Karpas-422 (cell line): ENCODE measurements around the gene CFAP57. TPM values are rescaled to one million over a fixed set of nuclear protein-coding genes. Genes with fewer than 3 reads are reported as not detected.

Experiments used
- DNase-seq: peaks from one replicate; pipeline ENCODE4 v3.0.0-alpha.2; 2015
- H2AFZ ChIP-seq: fragments of 200-600 bp; sonication (generic); 2 replicates; pipeline ENCODE4 v1.6.1; 2014; ENCODE audit warnings: antibody characterized with exemption, low read length, mixed read lengths
- H3K27ac ChIP-seq: fragments of 200-600 bp; sonication (generic); 2 replicates; pipeline ENCODE4 v1.5.1; 2014; ENCODE audit warnings: mild to moderate bottlenecking, low read length, moderate library complexity
- H3K27me3 ChIP-seq: fragments of 200-600 bp; sonication (generic); 2 replicates; pipeline ENCODE4 v1.6.1; 2014; ENCODE audit warnings: low read length, mixed read lengths
- H3K36me3 ChIP-seq: fragments of 200-600 bp; sonication (generic); 2 replicates; pipeline ENCODE4 v1.6.1; 2014; ENCODE audit warnings: low read length, mixed read lengths; ENCODE audit not compliant: insufficient read depth
- H3K4me1 ChIP-seq: fragments of 200-600 bp; sonication (generic); 2 replicates; pipeline ENCODE4 v1.6.1; 2014; ENCODE audit warnings: mild to moderate bottlenecking, low read length, mixed read lengths
- H3K4me2 ChIP-seq: fragments of 200-600 bp; sonication (generic); 2 replicates; pipeline ENCODE4 v1.6.1; 2014; ENCODE audit warnings: low read length, low read depth, mild to moderate bottlenecking; ENCODE audit not compliant: poor library complexity, severe bottlenecking
- H3K4me3 ChIP-seq: fragments of 200-600 bp; sonication (generic); 2 replicates; pipeline ENCODE4 v1.5.1; 2014; ENCODE audit warnings: mild to moderate bottlenecking, antibody characterized with exemption, low read length, mixed read lengths
- H3K79me2 ChIP-seq: fragments of 200-600 bp; sonication (generic); 2 replicates; pipeline ENCODE4 v1.6.1; 2014; ENCODE audit warnings: mild to moderate bottlenecking, low read length, mixed read lengths
- H3K9ac ChIP-seq: fragments of 200-600 bp; sonication (generic); 2 replicates; pipeline ENCODE4 v1.6.0; 2014; ENCODE audit warnings: low read length
- H3K9me2 ChIP-seq: fragments of 200-600 bp; sonication (generic), shearing (Covaris generic); replicated peaks from 2 replicates; pipeline ENCODE4 v1.6.0; 2014; ENCODE audit warnings: mild to moderate bottlenecking, low read length, moderate library complexity; ENCODE audit not compliant: insufficient read depth
- H3K9me3 ChIP-seq: fragments of 300-700, 200-600 bp; sonication (generic); 2 replicates; pipeline ENCODE4 v1.6.1; 2014; ENCODE audit warnings: low read length, mixed read lengths
- H4K20me1 ChIP-seq: fragments of 200-600 bp; sonication (generic); 2 replicates; pipeline ENCODE4 v1.6.1; 2014; ENCODE audit warnings: mild to moderate bottlenecking, antibody characterized with exemption, low read length, low read depth; ENCODE audit not compliant: insufficient read depth
- total RNA-seq: library from RNA; depleted of rRNA; stranded (reverse); fragments of >200 nt; shearing (Covaris generic); gene quantifications from 2 replicates; pipeline ENCODE4 v1.2.3, GENCODE V29; 2014; ENCODE audit warnings: low replicate concordance

CFAP57 gene
- total RNA-seq, 1 experiment from 2014 or later = not detected

- Histone ChIP-seq H2AFZ (no peak overlapping the region), H3K79me2 (no peaks in the 10 kb centered on the region), H3K27ac (no peak overlapping the region), H3K9me2 (no peaks in the 10 kb centered on the region), H3K27me3 (no peaks in the 10 kb centered on the region), H3K9ac (no peak overlapping the region), H3K4me2 (no peak overlapping the region), H4K20me1 (no peaks in the 10 kb centered on the region), H3K9me3 (no peaks in the 10 kb centered on the region), H3K4me1 (no peaks in the 10 kb centered on the region), H3K36me3 (no peaks in the 10 kb centered on the region), H3K4me3 (no peak overlapping the region)
- no peak for DNase-seq
Observed at GRCh38 chr1:43284546-43285110, 112.5 kb downstream of the CFAP57 start.

DNA sequence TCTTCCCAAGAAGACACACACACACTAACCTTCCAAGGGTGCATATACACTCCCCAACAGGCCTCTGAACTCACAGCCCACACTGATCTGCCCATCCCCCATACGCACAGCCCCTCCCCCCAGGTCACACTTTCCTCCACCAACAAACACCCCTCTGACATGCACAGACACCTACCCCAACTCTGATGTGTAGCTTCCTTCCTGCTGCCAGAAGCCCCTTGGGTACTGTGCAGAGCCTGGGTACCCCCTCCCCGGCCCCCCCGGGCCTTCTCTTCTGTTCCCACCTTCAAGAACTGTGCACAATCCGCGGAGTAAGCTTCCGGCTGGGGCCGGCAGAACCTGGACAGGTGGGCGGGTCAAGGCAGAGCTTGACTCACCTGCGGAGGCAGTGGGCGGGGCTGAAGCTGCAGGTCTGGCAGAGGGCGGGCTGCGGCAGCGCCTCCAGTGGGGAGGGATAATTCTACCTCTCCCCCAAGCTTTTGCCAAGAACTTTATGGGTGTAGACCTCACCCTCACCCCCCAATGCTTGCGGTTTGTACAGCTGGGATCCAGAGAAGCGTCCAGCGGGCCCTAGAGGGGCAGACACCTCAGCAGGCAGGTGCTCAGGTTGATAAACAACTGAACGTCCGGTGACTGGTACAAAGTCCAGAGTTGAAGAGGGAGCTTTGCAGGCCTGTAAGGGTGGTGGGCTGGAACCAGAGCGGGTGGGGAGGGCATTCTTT, 113.3 kb downstream of the CFAP57 start, which contains the start of gene C1orf210:
C1orf210 (minus strand) TSS at position 313 of the 722 bp plus-strand sequence. CDS start 2,311 bp downstream, outside the sequence.
- no peaks in the 10 kb centered on the region for H3K9me2 ChIP-seq
- no peak within 1 kb of the TSS for H3K9ac ChIP-seq
- H3K4me2 ChIP-seq = no peak within 1 kb of the TSS
- H3K27me3 ChIP-seq = no peaks in the 10 kb centered on the region
- no peaks in the 10 kb centered on the region for H3K4me1 ChIP-seq
- no peaks in the 10 kb centered on the region for H3K79me2 ChIP-seq
- no peak within 1 kb of the TSS for H2AFZ ChIP-seq
- H3K36me3 ChIP-seq = no peaks in the 10 kb centered on the region
- H3K4me3 ChIP-seq = no peak within 1 kb of the TSS
- no peak within 1 kb of the TSS for H3K27ac ChIP-seq
- no peak for DNase-seq
- H3K9me3 ChIP-seq = no peaks in the 10 kb centered on the region
- H4K20me1 ChIP-seq = no peaks in the 10 kb centered on the region

GRCh38 chr1:43286115-43286514, 114.0 kb downstream of the CFAP57 start:
- H3K27ac ChIP-seq = no peak overlapping the region
- H3K4me2 ChIP-seq = no peak overlapping the region
- H3K27me3 ChIP-seq = no peaks in the 10 kb centered on the region

DNA sequence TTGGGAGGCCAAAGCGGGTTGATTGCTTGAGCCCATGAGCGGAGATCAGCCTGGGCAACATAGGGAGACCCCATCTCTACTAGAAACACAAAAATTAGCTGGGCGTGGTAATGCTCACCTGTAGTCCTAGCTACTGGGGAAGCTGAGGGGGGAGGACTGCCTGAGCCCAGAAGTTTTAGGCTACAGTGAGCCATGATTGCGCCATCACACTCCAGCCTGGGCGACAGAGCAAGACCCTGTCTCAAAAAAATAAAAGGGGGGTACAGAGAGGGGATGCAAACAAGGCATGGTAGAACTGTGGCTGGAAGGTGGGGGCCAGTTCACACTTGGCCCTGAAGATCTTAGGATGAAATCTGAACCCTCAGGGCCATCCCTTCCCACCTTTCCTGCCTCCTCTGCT, 114.4 kb downstream of the CFAP57 start:
- no peak overlapping the region for H3K4me2 ChIP-seq
- no peaks in the 10 kb centered on the region for H4K20me1 ChIP-seq
- no peak overlapping the region for H3K4me3 ChIP-seq
- no peaks in the 10 kb centered on the region for H3K79me2 ChIP-seq
- H3K27me3 ChIP-seq = no peaks in the 10 kb centered on the region
- no peaks in the 10 kb centered on the region for H3K36me3 ChIP-seq
- H3K27ac ChIP-seq = no peak overlapping the region
- no peaks in the 10 kb centered on the region for H3K9me2 ChIP-seq
- no peaks in the 10 kb centered on the region for H3K9me3 ChIP-seq
- H3K4me1 ChIP-seq = no peaks in the 10 kb centered on the region
- no peak overlapping the region for H2AFZ ChIP-seq
- H3K9ac ChIP-seq = no peak overlapping the region
- DNase-seq = no peak

More at GRCh38 chr1:43286115-43286514, 114.0 kb downstream of the CFAP57 start:
- DNase-seq = no peak
- H3K79me2 ChIP-seq = no peaks in the 10 kb centered on the region
- H3K4me3 ChIP-seq = no peak overlapping the region
- H4K20me1 ChIP-seq = no peaks in the 10 kb centered on the region
- H3K36me3 ChIP-seq = no peaks in the 10 kb centered on the region
- H3K9me2 ChIP-seq = no peaks in the 10 kb centered on the region
- no peak overlapping the region for H3K9ac ChIP-seq
- no peaks in the 10 kb centered on the region for H3K4me1 ChIP-seq
- no peaks in the 10 kb centered on the region for H3K9me3 ChIP-seq
- H2AFZ ChIP-seq = no peak overlapping the region

- no peak overlapping the region for H3K4me3 ChIP-seq
Observed at GRCh38 chr1:43288058-43288784, 116.1 kb downstream of the CFAP57 start.

DNA sequence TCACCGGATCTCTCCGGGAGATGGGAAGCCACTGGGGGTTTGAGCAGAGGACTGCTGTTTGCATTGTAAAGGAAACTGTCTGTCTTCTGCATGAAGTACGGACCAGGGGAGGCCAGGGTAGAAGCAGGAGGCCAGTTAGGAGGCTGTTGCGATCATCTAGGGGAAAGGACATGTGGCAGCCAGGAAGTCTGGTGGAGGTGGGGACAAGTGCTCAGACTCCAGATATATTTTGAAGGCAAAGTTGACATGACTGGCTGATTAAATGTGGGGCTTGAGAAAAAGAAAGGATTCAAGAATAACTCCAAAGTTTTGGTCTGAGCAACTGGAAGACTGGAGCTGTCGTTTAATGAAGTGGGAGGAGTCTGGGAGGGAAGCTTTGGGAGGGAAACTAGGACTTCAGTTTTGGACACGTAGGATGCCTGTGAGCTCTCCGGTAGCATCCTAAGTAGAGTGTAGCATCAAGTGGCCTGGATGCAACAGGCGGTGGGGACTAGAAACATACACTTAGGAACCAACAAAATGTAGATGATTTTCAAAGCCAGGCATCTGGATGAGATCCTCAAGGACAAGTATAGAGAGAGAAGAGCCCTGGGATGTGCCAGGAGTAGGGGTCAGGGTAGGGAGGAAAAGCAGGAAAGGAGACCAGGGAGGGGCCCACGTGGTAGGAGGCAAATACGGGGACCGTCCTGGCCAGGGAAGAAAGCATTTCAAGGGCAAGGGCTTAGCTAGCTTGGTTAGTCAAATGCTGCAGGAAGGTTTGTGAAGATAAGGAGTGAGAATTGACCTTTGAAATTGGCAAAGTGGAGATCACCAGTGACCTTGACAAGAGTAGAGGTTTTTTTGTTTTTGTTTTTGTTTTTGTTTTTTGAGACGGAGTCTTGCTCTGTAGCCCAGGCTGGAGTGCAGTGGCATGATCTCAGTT, 116.9 kb downstream of the CFAP57 start:
- H3K36me3 ChIP-seq = no peaks in the 10 kb centered on the region
- DNase-seq = no peak
- H3K4me2 ChIP-seq = no peak overlapping the region
- no peaks in the 10 kb centered on the region for H4K20me1 ChIP-seq
- H3K9me2 ChIP-seq = no peaks in the 10 kb centered on the region
- no peak overlapping the region for H3K27ac ChIP-seq
- H3K4me3 ChIP-seq = no peak overlapping the region
- H3K9ac ChIP-seq = no peak overlapping the region
- H3K9me3 ChIP-seq = no peaks in the 10 kb centered on the region
- no peaks in the 10 kb centered on the region for H3K4me1 ChIP-seq
- H3K79me2 ChIP-seq = no peaks in the 10 kb centered on the region
- H3K27me3 ChIP-seq = no peaks in the 10 kb centered on the region
- H2AFZ ChIP-seq = no peak overlapping the region

More at GRCh38 chr1:43288058-43288784, 116.1 kb downstream of the CFAP57 start:
- no peaks in the 10 kb centered on the region for H3K9me3 ChIP-seq
- H3K4me1 ChIP-seq = no peaks in the 10 kb centered on the region
- no peak overlapping the region for H3K4me2 ChIP-seq
- no peaks in the 10 kb centered on the region for H3K9me2 ChIP-seq
- H3K27me3 ChIP-seq = no peaks in the 10 kb centered on the region
- no peaks in the 10 kb centered on the region for H4K20me1 ChIP-seq
- H3K9ac ChIP-seq = no peak overlapping the region
- DNase-seq = no peak
- H2AFZ ChIP-seq = no peak overlapping the region
- H3K79me2 ChIP-seq = no peaks in the 10 kb centered on the region
- no peaks in the 10 kb centered on the region for H3K36me3 ChIP-seq
- no peak overlapping the region for H3K27ac ChIP-seq

DNA sequence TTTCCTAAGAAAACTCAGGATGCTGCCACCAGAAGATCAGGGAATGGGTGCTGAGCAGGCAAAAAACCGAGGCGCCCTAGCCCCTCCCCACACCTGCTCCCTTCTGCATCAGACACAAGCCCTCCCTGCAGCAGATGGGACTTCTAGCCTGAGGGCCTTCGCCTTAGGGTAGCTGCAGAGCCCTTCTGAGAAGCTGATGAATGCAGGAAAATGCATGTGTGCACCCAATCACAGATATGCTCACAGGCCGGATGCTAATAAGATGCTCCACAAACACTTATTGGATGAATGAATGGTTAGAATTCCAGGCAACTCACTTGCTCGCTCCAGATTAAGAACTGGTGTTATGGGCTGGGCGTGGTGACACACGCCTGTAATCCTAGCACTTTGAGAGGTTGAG, 120.1 kb downstream of the CFAP57 start:
- Histone ChIP-seq H3K36me3 (no peaks in the 10 kb centered on the region), H3K4me2 (no peak overlapping the region), H3K79me2 (no peaks in the 10 kb centered on the region), H3K27me3 (no peaks in the 10 kb centered on the region), H3K27ac (no peak overlapping the region), H4K20me1 (no peaks in the 10 kb centered on the region), H3K9me3 (no peaks in the 10 kb centered on the region), H3K9me2 (no peaks in the 10 kb centered on the region), H3K4me1 (no peaks in the 10 kb centered on the region), H2AFZ (no peak overlapping the region), H3K9ac (no peak overlapping the region), H3K4me3 (no peak overlapping the region)
- no peak for DNase-seq
